ENCODE measurements around the gene VCPKMT. TPM values are rescaled to one million over a fixed set of nuclear protein-coding genes. Genes with fewer than 3 reads are reported as not detected.

Gene VCPKMT
- total and polyA plus RNA-seq, 3 donors from 2014 or later = 8.5 to 14.5 (median 10.2) TPM

Small RNAs within 50 kb of the gene (small RNA-seq; reads per million reads assigned to genes)
- gene RF00019 = 0 reads per million in 2 donors

Other genes with a start within 250 kb of the VCPKMT start
- gene ARF6, start 223.5 kb downstream of the VCPKMT start, total RNA-seq = 10 to 100 TPM; 45.2 to 51.8 TPM
- gene ARF6, start 223.5 kb downstream of the VCPKMT start, polyA plus RNA-seq (ENCODE audit: insufficient read depth, low read depth, low replicate concordance) = 41.3 TPM
- 10 to 100 TPM; 48.6 to 56.6 TPM for gene SOS2, start 115.0 kb upstream of the VCPKMT start, total RNA-seq
- 59.7 TPM for gene SOS2, start 115.0 kb upstream of the VCPKMT start, polyA plus RNA-seq (ENCODE audit: insufficient read depth, low read depth, low replicate concordance)
- gene L2HGDH, start 195.7 kb upstream of the VCPKMT start, total RNA-seq = 1 to 10 TPM; 7.9 to 8.9 TPM
- gene L2HGDH, start 195.7 kb upstream of the VCPKMT start, polyA plus RNA-seq (ENCODE audit: insufficient read depth, low read depth, low replicate concordance) = 8.5 TPM
- gene DMAC2L, start 195.8 kb upstream of the VCPKMT start, total RNA-seq = 10 to 100 TPM; 30.0 to 33.5 TPM
- 50.8 TPM for gene DMAC2L, start 195.8 kb upstream of the VCPKMT start, polyA plus RNA-seq (ENCODE audit: insufficient read depth, low read depth, low replicate concordance)